IMR-90 (cell line): ENCODE results near the gene KLRF1. TPM values are rescaled to one million over a fixed set of nuclear protein-coding genes. Genes with fewer than 3 reads are reported as not detected.

Source experiments
- ATAC-seq: fragments of 200-7000 bp; cut with Tn5 transposase; 2 replicates; pipeline ENCODE4 v1.9.1; 2020; ENCODE audit warnings: low read depth, mild to moderate bottlenecking, moderate library complexity
- BruUV-seq: library from RNA; stranded (reverse); fragments of 400-500 nt; replicated peaks from 2 replicates; lab custom pipeline; 2021; lab: Mats Ljungman, UMichigan
- CTCF ChIA-PET: fragments of 300-600 bp; formaldehyde crosslinking; extraction: SDS; loops from one replicate; lab custom pipeline; 2021; ENCODE audit warnings: antibody characterized with exemption; lab: Yijun Ruan, JAX
- POLR2A ChIA-PET: fragments of 300-600 bp; sonication (Branson Sonifier 250); formaldehyde crosslinking; loops from one replicate; lab custom pipeline; 2022; ENCODE audit warnings: antibody characterized with exemption; ENCODE audit not compliant: unreplicated experiment; lab: Charles Lee
- DNase-seq: peaks from one replicate; pipeline ENCODE4 v3.0.0; 2013
- H2AFZ ChIP-seq: replicated peaks from 2 replicates; pipeline ENCODE3; 2013; ENCODE audit warnings: low read length, mild to moderate bottlenecking; ENCODE audit not compliant: poor library complexity
- H2AK5ac ChIP-seq: 2 replicates; pipeline ENCODE4 v1.6.1; 2013; ENCODE audit warnings: low read depth, low read length, inconsistent platforms
- H2AK9ac ChIP-seq: replicated peaks from 2 replicates; pipeline ENCODE3; 2013; ENCODE audit warnings: mild to moderate bottlenecking, low read depth, low read length, moderate library complexity; ENCODE audit not compliant: poor library complexity
- H2BK120ac ChIP-seq: 2 replicates; pipeline ENCODE4 v1.6.1; 2013; ENCODE audit warnings: low read depth, low read length, inconsistent platforms
- H2BK15ac ChIP-seq: 3 replicates; pipeline ENCODE4 v1.6.1; 2013; ENCODE audit warnings: low read depth, low read length, inconsistent platforms
- H2BK20ac ChIP-seq: 2 replicates; pipeline ENCODE4 v1.6.1; 2013; ENCODE audit warnings: low read depth, mild to moderate bottlenecking, inconsistent platforms, low read length, moderate library complexity
- H2BK5ac ChIP-seq: 2 replicates; pipeline ENCODE4 v1.6.1; 2013; ENCODE audit warnings: mild to moderate bottlenecking, low read depth, low read length, inconsistent platforms; ENCODE audit not compliant: poor library complexity, severe bottlenecking
- H3K14ac ChIP-seq: replicated peaks from 2 replicates; pipeline ENCODE4 v1.6.1; 2013; ENCODE audit warnings: low read depth, low read length, inconsistent platforms
- H3K18ac ChIP-seq: 2 replicates; pipeline ENCODE4 v1.6.1; 2013; ENCODE audit warnings: low read depth, low read length, control low read depth
- H3K23ac ChIP-seq: 2 replicates; pipeline ENCODE4 v1.6.1; 2013; ENCODE audit warnings: low read depth, low read length, inconsistent platforms
- H3K27ac ChIP-seq: 2 replicates; pipeline ENCODE4 v1.5.1; 2013; ENCODE audit warnings: mild to moderate bottlenecking, control low read depth, low read length; ENCODE audit not compliant: insufficient read depth
- H3K27me3 ChIP-seq: 2 replicates; pipeline ENCODE4 v1.6.1; 2013; ENCODE audit warnings: low read length; ENCODE audit not compliant: control insufficient read depth, insufficient read depth
- H3K36me3 ChIP-seq: 2 replicates; pipeline ENCODE4 v1.6.1; 2013; ENCODE audit warnings: low read length, mixed read lengths; ENCODE audit not compliant: control insufficient read depth, insufficient read depth
- H3K4ac ChIP-seq: 2 replicates; pipeline ENCODE4 v1.6.1; 2013; ENCODE audit warnings: low read depth, low read length, inconsistent platforms
- H3K4me1 ChIP-seq: 2 replicates; pipeline ENCODE4 v1.6.1; 2013; ENCODE audit warnings: low read length, mixed read lengths; ENCODE audit not compliant: control insufficient read depth, insufficient read depth
- H3K4me2 ChIP-seq: 2 replicates; pipeline ENCODE4 v1.6.1; 2013; ENCODE audit warnings: low read depth, mild to moderate bottlenecking, control low read depth, low read length, moderate library complexity
- H3K4me3 ChIP-seq: 2 replicates; pipeline ENCODE4 v1.5.1; 2013; ENCODE audit warnings: low read depth, mild to moderate bottlenecking, control low read depth, low read length, moderate library complexity; ENCODE audit not compliant: insufficient read depth
- H3K56ac ChIP-seq: 2 replicates; pipeline ENCODE4 v1.6.1; 2013; ENCODE audit warnings: low read length, inconsistent platforms; ENCODE audit not compliant: insufficient read depth; ENCODE audit errors: extremely low read depth
- H3K79me1 ChIP-seq, 2 experiments: 2 replicates each; pipeline ENCODE4 v1.6.1; 2013; ENCODE audit warnings: low read length in 2 of 2, inconsistent platforms in 1 of 2, low read depth in 1 of 2
- H3K9ac ChIP-seq: 2 replicates; pipeline ENCODE4 v1.6.1; 2013; ENCODE audit warnings: low read depth, low read length, control low read depth
- H3K9me1 ChIP-seq: 2 replicates; pipeline ENCODE4 v1.6.1; 2013; ENCODE audit warnings: low read length, inconsistent platforms; ENCODE audit not compliant: insufficient read depth
- H3K9me3 ChIP-seq: 2 replicates; pipeline ENCODE4 v1.6.1; 2013; ENCODE audit warnings: low read length; ENCODE audit not compliant: control insufficient read depth, insufficient read depth
- H4K20me1 ChIP-seq: 2 replicates; pipeline ENCODE4 v1.6.1; 2013; ENCODE audit warnings: low read length, inconsistent platforms; ENCODE audit not compliant: insufficient read depth
- H4K5ac ChIP-seq: 2 replicates; pipeline ENCODE4 v1.6.1; 2013; ENCODE audit warnings: mild to moderate bottlenecking, low read depth, low read length, control low read depth
- H4K8ac ChIP-seq, 2 experiments: 2 replicates each; pipeline ENCODE4 v1.6.1; 2013; ENCODE audit warnings: low read depth in 2 of 2, low read length in 2 of 2, control low read depth in 1 of 2, inconsistent platforms in 1 of 2
- H4K91ac ChIP-seq: 2 replicates; pipeline ENCODE4 v1.6.1; 2013; ENCODE audit warnings: low read depth, low read length, inconsistent platforms; ENCODE audit not compliant: insufficient read depth
- CEBPB ChIP-seq: IDR thresholded peaks from 2 replicates; pipeline ENCODE4 v1.6.1; 2012; ENCODE audit warnings: low read depth, low read length, improper control_type of control experiment
- CHD1 ChIP-seq: IDR thresholded peaks from 2 replicates; pipeline ENCODE4 v1.6.1; 2012; ENCODE audit warnings: low read depth, low read length, improper control_type of control experiment
- FOS ChIP-seq: fragments of 150-350 bp; IDR thresholded peaks from 2 replicates; pipeline ENCODE4 v1.6.1; 2016; ENCODE audit warnings: low read depth, low read length
- MAFK ChIP-seq: IDR thresholded peaks from 2 replicates; pipeline ENCODE4 v1.6.1; 2012; ENCODE audit warnings: low read depth, low read length, improper control_type of control experiment
- MXI1 ChIP-seq: IDR thresholded peaks from 2 replicates; pipeline ENCODE4 v1.6.1; 2012; ENCODE audit warnings: low read depth, mild to moderate bottlenecking, low read length, moderate library complexity, borderline replicate concordance
- NFE2L2 ChIP-seq: fragments of 150-350 bp; IDR thresholded peaks from 2 replicates; pipeline ENCODE4 v1.6.1; 2016; ENCODE audit warnings: low read depth, mild to moderate bottlenecking, low read length
- POLR2A ChIP-seq: IDR thresholded peaks from 2 replicates; pipeline ENCODE4 v1.6.1; 2012; ENCODE audit warnings: mild to moderate bottlenecking, low read depth, low read length
- RAD21 ChIP-seq: IDR thresholded peaks from 2 replicates; pipeline ENCODE4 v1.6.1; 2012; ENCODE audit warnings: low read length, improper control_type of control experiment
- RCOR1 ChIP-seq: IDR thresholded peaks from 2 replicates; pipeline ENCODE4 v1.6.1; 2012; ENCODE audit warnings: mild to moderate bottlenecking, low read length, improper control_type of control experiment; ENCODE audit not compliant: insufficient replicate concordance
- RFX5 ChIP-seq: IDR thresholded peaks from 2 replicates; pipeline ENCODE4 v1.8.0; 2012; ENCODE audit warnings: low read depth, mild to moderate bottlenecking, low read length, moderate library complexity
- SMC3 ChIP-seq: fragments of 150-350 bp; IDR thresholded peaks from 2 replicates; pipeline ENCODE4 v1.6.1; 2016; ENCODE audit warnings: low read depth, mild to moderate bottlenecking, antibody characterized with exemption, low read length, moderate library complexity
- WGBS, 2 experiments: methylation state at CpG; one replicate each; pipeline versions ENCODE4 v1.1.5 to v1.1.7; 2013; ENCODE audit warnings: missing lambda C conversion rate in 2 of 2; ENCODE audit not compliant: insufficient read length in 1 of 2; ENCODE audit errors: extremely low coverage in 2 of 2; 5-methylcytosine and 5-hydroxymethylcytosine counted together
- dilution Hi-C: fragments of 300-500 bp; cut with HindIII; formaldehyde crosslinking; loops from one replicate; pipeline ENCODE4 v1.14.3; 2018; ENCODE audit warnings: low sequenced_read_pairs; ENCODE audit not compliant: unreplicated experiment
- in situ Hi-C: fragments of 300-500 bp; cut with MboI; formaldehyde crosslinking; loops from 3 replicates; pipeline ENCODE4 v1.14.3; 2019; ENCODE audit warnings: low sequenced_read_pairs, inconsistent platforms, mixed read lengths
- intact Hi-C: fragments of 100-400 bp; cut with micrococcal nuclease; formaldehyde crosslinking; loops from 2 replicates; pipeline ENCODE4 v1.10.0; 2022
- polyA plus RNA-seq, 3 experiments: library from polyadenylated mRNA; depleted of rRNA; stranded (reverse); fragments of >200 nt; gene quantifications; 2 replicates each; pipeline ENCODE4 v1.2.3, GENCODE V29; 2012; ENCODE audit warnings: low replicate concordance in 1 of 3
- total RNA-seq: library from RNA; depleted of rRNA; stranded (reverse); fragments of >200 nt; gene quantifications from 2 replicates; pipeline ENCODE4 v1.2.3, GENCODE V29; 2012
- TF ChIP-seq, protein P1 (sequence below): conservative IDR thresholded peaks from 2 replicates; pipeline ENCODE4 v1.5.1; 2012; ENCODE audit warnings: mild to moderate bottlenecking, low read depth, low read length, improper control_type of control experiment
- TF ChIP-seq, protein P2 (sequence below): fragments of 150-350 bp; IDR thresholded peaks from 2 replicates; pipeline ENCODE4 v1.6.1; 2017; ENCODE audit warnings: mild to moderate bottlenecking, antibody characterized with exemption, low read length, low read depth
- TF ChIP-seq, protein P3 (sequence below): fragments of 150-350 bp; IDR thresholded peaks from 2 replicates; pipeline ENCODE4 v1.6.1; 2016; ENCODE audit warnings: low read depth, mild to moderate bottlenecking, low read length, moderate library complexity, borderline replicate concordance

KLRF1 gene
- total and polyA plus RNA-seq, 2 of the 4 experiments (the other 2 are of a cell fraction), result not detected

GRCh38 chr12:9797722-9798619 lies 29.3 kb upstream of the KLRF1 start:
- H3K56ac ChIP-seq, result no peak overlapping the region
- H3K79me1 ChIP-seq, result no peaks in the 10 kb centered on the region
- H2AK9ac ChIP-seq, result no peak overlapping the region
- H2BK15ac ChIP-seq, result no peak overlapping the region
- peak; percentile 56 for DNase-seq
- ChIA-PET POLR2A (no interaction called here), CTCF (interaction anchor here (0.8 to 5.8 kb wide), 4 partner anchors 16 to 233 kb away, joined by 3 to 39 read pairs (median 6); partner anchors contain the start of gene CLEC9A)
- H3K23ac ChIP-seq, result no peak overlapping the region
- no peaks in the 10 kb centered on the region for H3K27me3 ChIP-seq
- H3K9ac ChIP-seq, result no peak overlapping the region
- H4K5ac ChIP-seq, result no peak overlapping the region
- no peak overlapping the region for H3K4me2 ChIP-seq
- intact Hi-C loops (loop anchor here (1.0 kb wide), 1 partner anchor 48 kb away; no protein-coding TSS in a partner anchor), dilution Hi-C loops (no loop called here), in situ Hi-C loops (no loop called here)
- no TSS peak for BruUV-seq
- peak overlapping the region; percentile 65 for H2AFZ ChIP-seq
- no peak overlapping the region for H4K91ac ChIP-seq
- no peaks in the 10 kb centered on the region for H3K9me1 ChIP-seq
- no peak overlapping the region for H3K4ac ChIP-seq
- H3K4me1 ChIP-seq, result no peaks in the 10 kb centered on the region
- WGBS, 2 experiments, result 100% methylated on average over 2 of the region's 7 CpGs; no CpG with 5 or more reads in 1 of the 2 experiments
- no peak overlapping the region for H3K4me3 ChIP-seq
- H3K27ac ChIP-seq, result no peak overlapping the region
- no peak overlapping the region for H2BK20ac ChIP-seq
- H3K18ac ChIP-seq, result no peak overlapping the region
- H2BK120ac ChIP-seq, result peak overlapping the region; percentile 2; the same call in 1 of the 2 replicates
- no peak overlapping the region; a peak in 1 of 4 replicates for H4K8ac ChIP-seq
- ATAC-seq, result peak; percentile 82
- H4K20me1 ChIP-seq, result no peaks in the 10 kb centered on the region
- H2AK5ac ChIP-seq, result no peak overlapping the region
- no peak overlapping the region for H2BK5ac ChIP-seq
- no peaks in the 10 kb centered on the region for H3K36me3 ChIP-seq
- TF ChIP-seq, protein P1, sequence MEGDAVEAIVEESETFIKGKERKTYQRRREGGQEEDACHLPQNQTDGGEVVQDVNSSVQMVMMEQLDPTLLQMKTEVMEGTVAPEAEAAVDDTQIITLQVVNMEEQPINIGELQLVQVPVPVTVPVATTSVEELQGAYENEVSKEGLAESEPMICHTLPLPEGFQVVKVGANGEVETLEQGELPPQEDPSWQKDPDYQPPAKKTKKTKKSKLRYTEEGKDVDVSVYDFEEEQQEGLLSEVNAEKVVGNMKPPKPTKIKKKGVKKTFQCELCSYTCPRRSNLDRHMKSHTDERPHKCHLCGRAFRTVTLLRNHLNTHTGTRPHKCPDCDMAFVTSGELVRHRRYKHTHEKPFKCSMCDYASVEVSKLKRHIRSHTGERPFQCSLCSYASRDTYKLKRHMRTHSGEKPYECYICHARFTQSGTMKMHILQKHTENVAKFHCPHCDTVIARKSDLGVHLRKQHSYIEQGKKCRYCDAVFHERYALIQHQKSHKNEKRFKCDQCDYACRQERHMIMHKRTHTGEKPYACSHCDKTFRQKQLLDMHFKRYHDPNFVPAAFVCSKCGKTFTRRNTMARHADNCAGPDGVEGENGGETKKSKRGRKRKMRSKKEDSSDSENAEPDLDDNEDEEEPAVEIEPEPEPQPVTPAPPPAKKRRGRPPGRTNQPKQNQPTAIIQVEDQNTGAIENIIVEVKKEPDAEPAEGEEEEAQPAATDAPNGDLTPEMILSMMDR, result peak; percentile 51
- TF ChIP-seq SMC3, result peak; percentile 22; the same call in 1 of the 2 replicates
- no peak for TF ChIP-seq FOS
- TF ChIP-seq, protein P2, sequence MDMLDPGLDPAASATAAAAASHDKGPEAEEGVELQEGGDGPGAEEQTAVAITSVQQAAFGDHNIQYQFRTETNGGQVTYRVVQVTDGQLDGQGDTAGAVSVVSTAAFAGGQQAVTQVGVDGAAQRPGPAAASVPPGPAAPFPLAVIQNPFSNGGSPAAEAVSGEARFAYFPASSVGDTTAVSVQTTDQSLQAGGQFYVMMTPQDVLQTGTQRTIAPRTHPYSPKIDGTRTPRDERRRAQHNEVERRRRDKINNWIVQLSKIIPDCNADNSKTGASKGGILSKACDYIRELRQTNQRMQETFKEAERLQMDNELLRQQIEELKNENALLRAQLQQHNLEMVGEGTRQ, result no peak
- TF ChIP-seq, protein P3, sequence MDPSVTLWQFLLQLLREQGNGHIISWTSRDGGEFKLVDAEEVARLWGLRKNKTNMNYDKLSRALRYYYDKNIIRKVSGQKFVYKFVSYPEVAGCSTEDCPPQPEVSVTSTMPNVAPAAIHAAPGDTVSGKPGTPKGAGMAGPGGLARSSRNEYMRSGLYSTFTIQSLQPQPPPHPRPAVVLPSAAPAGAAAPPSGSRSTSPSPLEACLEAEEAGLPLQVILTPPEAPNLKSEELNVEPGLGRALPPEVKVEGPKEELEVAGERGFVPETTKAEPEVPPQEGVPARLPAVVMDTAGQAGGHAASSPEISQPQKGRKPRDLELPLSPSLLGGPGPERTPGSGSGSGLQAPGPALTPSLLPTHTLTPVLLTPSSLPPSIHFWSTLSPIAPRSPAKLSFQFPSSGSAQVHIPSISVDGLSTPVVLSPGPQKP, result no peak
- no peak for TF ChIP-seq MAFK
- no peak for TF ChIP-seq MXI1
- TF ChIP-seq POLR2A, result no peak
- TF ChIP-seq RCOR1, result no peak
- no peak for TF ChIP-seq RFX5
- TF ChIP-seq NFE2L2, result no peak
- no peak for TF ChIP-seq CHD1
- TF ChIP-seq RAD21, result peak; percentile 55
- TF ChIP-seq CEBPB, result no peak
- no peak overlapping the region for H3K14ac ChIP-seq
- no peaks in the 10 kb centered on the region for H3K9me3 ChIP-seq
